Cardiac fibroblast (primary cell): ENCODE measurements around the gene GNL2.
"Not testable (repeated sequence)": the region's sequence is repeated elsewhere in the genome, so short reads cannot be mapped to it uniquely, and the experiment has no call there.

ENCODE experiments used
- DNase-seq, 2 donors: peaks; one replicate each; pipeline versions ENCODE4 v3.0.0 to v3.0.0-alpha.2; 2010; ENCODE audit warnings: low read depth in 2 of 2
- H3K4me3 ChIP-seq, 2 donors: replicated peaks in 1 of 2; 1 replicate in 1 of 2; 2 replicates in 1 of 2; pipeline ENCODE4 v1.5.1; 2011; ENCODE audit warnings: low read depth in 2 of 2, low read length in 2 of 2, mild to moderate bottlenecking in 2 of 2, moderate library complexity in 1 of 2
- CTCF ChIP-seq: IDR thresholded peaks from one replicate; pipeline ENCODE4 v1.5.1; 2011; ENCODE audit warnings: low read depth, mild to moderate bottlenecking, low read length, inconsistent platforms

Gene GNL2

GRCh38 chr1:37519613-37520012 lies 76.1 kb downstream of the GNL2 start:
- TF ChIP-seq CTCF: no peak
- no peak for DNase-seq
- H3K4me3 ChIP-seq: no peak overlapping the region

GRCh38 chr1:37518929-37519328 lies 76.8 kb downstream of the GNL2 start:
- not testable (repeated sequence) for H3K4me3 ChIP-seq, DNase-seq

- H3K4me3 ChIP-seq, DNase-seq: not testable (repeated sequence)
Observed at GRCh38 chr1:37518241-37518640, 77.5 kb downstream of the GNL2 start.

GRCh38 chr1:37517569-37517968 lies 78.2 kb downstream of the GNL2 start:
- no peak overlapping the region for H3K4me3 ChIP-seq
- no peak for DNase-seq
- TF ChIP-seq CTCF: no peak
